HG02973 (cell line): Measurements from ENCODE around the gene SMOC2.
"Not testable (repeated sequence)": the region's sequence is repeated elsewhere in the genome, so short reads cannot be mapped to it uniquely, and the experiment has no call there.

Experiments used
- ATAC-seq: cut with Tn5 transposase; IDR thresholded peaks from one replicate; pipeline ENCODE4 v1.9.1; 2021; ENCODE audit warnings: moderate library complexity; ENCODE audit not compliant: unreplicated experiment

SMOC2 gene

GRCh38 chr6:168699631-168700295 lies 258.8 kb downstream of the SMOC2 start:
- ATAC-seq: no peak

GRCh38 chr6:168700880-168701279 lies 259.9 kb downstream of the SMOC2 start:
- ATAC-seq: no peak

GRCh38 chr6:168703990-168704389 lies 263.0 kb downstream of the SMOC2 start:
- no peak for ATAC-seq

- ATAC-seq: no peak
Measured at GRCh38 chr6:168704678-168705077, 263.7 kb downstream of the SMOC2 start.

- not testable (repeated sequence) for ATAC-seq
Measured at GRCh38 chr6:168705271-168705670, 264.3 kb downstream of the SMOC2 start.

- ATAC-seq: no peak
Measured at GRCh38 chr6:168706471-168707177, 265.6 kb downstream of the SMOC2 start.

- ATAC-seq: no peak
Measured at GRCh38 chr6:168708526-168708925, 267.5 kb downstream of the SMOC2 start.

GRCh38 chr6:168708984-168709383 lies 268.0 kb downstream of the SMOC2 start:
- ATAC-seq: no peak

- ATAC-seq: no peak
Measured at GRCh38 chr6:168709390-168709789, 268.4 kb downstream of the SMOC2 start.

GRCh38 chr6:168709991-168710390 lies 269.0 kb downstream of the SMOC2 start:
- no peak for ATAC-seq

- no peak for ATAC-seq
Measured at GRCh38 chr6:168711049-168711640, 270.2 kb downstream of the SMOC2 start.

GRCh38 chr6:168711666-168712300 lies 270.8 kb downstream of the SMOC2 start:
- ATAC-seq: no peak

- ATAC-seq: no peak
Measured at GRCh38 chr6:168712993-168713392, 272.0 kb downstream of the SMOC2 start.

- no peak for ATAC-seq
Measured at GRCh38 chr6:168713839-168714238, 272.9 kb downstream of the SMOC2 start.

GRCh38 chr6:168714547-168715260 lies 273.7 kb downstream of the SMOC2 start:
- no peak for ATAC-seq

- no peak for ATAC-seq
Measured at GRCh38 chr6:168715643-168716481, 274.9 kb downstream of the SMOC2 start.

- no peak for ATAC-seq
Measured at GRCh38 chr6:168716581-168716980, 275.6 kb downstream of the SMOC2 start.

GRCh38 chr6:168717491-168717890 lies 276.5 kb downstream of the SMOC2 start:
- no peak for ATAC-seq
